ENCODE results near the gene CHST15. TPM values are rescaled to one million over a fixed set of nuclear protein-coding genes. Genes with fewer than 3 reads are reported as not detected.

The CHST15 gene
- total RNA-seq, 1 experiment from 2014 or later: 2.4 TPM

DNA sequence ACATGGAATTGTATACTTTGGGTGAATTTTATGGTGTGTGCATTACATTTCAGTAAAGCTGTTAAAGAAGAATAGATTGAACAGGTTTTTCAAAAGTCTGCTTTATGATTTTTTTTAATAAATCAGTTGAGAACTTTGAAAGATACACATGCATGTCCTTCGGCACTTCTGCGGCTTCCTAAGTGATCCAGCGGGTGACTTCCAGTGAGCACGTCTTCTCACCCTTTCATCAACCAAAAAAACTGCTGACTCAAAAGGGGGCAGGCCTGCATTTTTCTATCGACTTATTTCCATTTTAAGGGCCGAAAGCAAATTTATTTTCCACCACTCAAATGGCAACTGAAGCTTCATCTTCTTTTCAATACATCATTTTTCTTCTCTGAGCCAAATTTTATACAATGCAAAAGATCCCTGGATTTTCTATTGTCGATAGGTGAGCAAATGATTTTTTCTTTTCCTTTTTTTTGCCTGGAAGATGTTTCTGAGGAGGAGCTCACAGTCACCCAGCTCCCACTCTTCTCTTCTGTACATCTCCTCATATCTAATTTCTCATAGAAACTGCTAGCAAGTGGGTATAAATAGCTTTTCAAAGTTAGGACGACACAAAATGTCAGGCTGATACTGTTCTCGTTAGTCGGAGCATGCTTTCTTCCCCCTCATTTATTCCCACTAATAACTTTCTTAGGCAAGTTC lies 10.2 kb downstream of the CHST15 start:
- no peak for DNase-seq (ENCODE audit: low spot score)

DNA sequence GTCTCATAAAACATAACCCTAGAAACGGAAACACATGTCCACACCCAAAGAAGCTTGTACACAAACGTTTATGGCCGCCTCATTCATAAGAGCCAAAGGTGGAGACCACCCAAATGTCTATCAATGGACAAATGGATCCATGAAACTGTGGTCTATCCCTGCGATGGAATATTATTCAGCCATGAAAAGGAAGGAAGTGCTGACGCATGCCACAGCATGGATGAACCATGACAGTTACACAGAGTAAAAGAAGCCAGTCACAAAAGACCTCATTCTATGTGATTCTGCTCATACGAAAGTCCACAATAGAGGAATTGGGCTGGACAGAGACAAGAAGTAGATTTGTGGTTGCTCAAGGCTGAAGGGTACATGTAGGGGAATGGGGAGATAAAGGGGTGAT lies 10.8 kb downstream of the CHST15 start:
- no peak for DNase-seq (ENCODE audit: low spot score)

DNA sequence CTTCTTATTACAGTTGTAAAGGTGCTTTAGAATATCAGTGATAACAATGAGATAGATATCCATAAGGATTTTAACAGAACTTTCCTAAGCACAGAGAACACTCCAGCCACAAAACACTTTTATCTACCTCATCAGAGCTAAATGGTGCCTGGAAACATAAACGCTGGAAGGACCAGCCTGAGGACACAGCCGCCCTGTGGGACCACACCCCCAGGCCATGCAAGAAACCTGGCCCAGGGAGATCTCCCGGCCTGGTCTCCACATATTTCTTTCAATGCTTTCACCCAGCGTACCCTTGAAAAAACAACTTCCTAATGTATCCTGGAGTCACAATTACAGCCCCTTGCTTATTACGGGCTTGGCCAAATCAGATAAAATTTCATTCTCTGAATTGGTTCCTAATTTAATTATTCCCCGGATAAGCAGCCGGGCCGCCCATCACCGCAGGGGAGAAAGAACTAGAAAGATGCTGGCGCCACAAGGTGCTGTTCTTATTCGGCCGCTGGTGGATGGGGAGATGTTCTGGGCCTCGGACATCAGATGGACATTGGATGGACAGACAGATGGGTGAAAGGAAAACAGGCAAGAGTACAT lies 11.8 kb downstream of the CHST15 start:
- DNase-seq (ENCODE audit: low spot score): no peak

DNA sequence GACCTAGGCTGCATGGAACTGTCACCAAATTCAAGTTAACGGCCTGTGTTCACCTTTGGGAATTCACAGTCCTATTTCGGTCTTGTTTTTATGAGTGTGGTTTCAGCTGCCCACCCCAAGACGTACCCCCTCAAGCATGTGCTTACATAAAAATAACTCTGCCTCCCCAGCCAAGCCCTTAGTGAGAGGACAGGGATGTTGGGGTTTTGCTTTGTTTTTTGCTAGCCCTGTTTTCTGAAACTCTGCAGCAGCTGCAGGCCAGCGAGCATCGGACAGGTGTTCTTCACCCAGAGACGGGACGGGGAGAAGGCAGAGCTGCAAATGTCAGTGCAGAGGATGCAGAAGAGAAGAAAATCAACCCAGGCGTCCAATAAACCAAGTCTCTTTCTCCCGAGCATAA lies 13.5 kb downstream of the CHST15 start:
- no peak for DNase-seq (ENCODE audit: low spot score)

DNA sequence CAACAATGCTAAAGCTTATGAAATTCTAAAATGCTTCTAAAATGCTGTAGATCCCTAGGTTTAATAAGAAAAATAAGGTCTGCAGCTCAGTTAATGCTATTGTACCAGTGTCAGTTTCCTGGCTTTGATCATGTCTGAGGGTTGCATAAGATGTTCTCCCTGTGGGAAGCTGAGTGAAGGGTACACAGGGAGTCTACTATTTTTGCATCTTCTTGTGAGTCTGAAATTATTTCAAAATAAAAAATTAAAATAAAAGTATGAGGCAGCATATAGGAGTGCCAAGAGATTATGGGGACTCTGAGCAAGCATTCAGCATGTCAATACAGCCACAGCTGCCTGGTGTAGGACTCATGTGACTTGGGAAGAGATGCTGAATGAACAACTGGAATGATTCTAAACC lies 14.7 kb downstream of the CHST15 start:
- DNase-seq (ENCODE audit: low spot score): no peak

DNA sequence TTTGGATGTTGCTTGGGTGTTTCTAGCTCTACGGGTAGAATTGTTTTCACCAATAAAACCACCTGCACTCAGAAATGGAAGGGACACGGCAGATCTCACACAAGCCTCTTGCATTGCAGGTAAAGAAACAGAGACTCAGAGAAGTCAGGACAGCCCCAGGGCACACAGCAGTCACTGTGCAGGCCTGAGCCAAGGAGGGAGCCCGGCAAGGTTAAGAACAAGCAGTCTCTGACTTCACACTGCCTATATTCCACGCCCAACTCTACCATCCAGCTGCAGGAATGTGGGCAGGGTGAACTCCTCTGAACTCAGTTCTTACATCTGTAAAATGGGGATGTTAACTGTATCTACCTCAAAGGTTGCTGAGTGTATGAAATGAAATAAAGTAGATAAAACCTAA lies 15.4 kb downstream of the CHST15 start:
- no peak for DNase-seq (ENCODE audit: low spot score)

DNA sequence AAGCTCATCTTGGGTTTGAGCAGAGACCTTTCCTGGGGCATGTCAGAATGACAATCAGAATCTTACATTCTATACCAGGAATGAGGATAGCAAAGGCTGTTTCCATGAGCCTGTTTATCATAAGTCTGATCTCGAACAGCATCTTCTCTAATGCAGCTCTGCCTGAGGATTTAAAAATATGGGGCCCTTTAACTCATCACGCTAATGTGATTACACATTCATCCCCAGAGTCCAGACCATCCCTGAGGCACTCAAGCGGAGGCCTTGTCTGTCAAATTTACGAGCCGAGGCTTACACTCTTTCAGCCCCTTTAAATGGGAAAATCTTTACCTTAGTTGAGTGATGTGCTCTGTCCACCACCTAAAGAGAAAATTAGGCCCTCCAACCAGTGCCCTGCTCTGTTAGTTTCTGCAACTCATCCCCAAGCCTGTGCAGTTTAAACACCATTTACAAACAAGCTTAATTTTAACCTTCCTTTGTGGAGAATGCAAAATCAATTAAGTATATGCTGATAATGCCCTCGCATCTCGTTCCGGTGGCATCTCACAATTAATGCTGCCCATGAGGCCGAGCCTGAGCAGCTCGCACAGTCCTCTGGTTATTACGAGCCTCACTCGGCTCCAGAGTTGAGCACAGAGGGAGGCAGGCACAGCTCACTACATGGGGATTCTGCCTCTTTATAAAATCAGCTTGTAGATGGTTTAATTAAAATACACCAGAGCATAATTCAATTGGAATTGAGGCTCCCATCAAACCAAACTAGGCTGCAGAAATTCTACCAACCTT lies 16.0 kb downstream of the CHST15 start:
- no peak for DNase-seq (ENCODE audit: low spot score)

DNA sequence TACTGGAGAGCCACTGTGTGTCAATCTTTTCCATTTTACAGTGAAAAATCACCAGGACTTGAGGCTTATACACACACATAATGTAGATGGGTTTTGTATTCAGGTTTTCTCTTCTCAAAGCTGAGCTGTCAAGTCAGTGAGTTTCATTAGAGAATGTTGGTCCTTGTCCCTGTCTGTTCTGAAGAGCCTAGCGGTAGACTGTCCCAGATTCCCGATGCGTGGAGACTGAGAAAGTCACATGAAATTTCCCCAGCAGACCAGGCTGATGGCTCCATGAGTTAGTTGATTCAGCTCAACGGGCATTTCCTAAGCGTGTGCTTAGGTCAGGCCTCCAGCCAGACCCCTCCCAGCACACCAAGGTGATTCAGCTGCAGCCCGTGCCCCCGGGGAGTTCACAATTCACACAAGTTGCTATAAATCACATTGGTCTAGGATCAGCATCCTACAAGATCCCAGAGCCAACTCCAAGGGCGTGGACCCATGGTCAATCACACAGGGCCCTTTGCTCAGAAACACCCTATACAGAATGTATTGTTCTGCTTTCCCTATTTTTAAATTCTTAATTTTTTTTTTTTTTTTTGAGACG lies 17.2 kb downstream of the CHST15 start:
- DNase-seq (ENCODE audit: low spot score): no peak

DNA sequence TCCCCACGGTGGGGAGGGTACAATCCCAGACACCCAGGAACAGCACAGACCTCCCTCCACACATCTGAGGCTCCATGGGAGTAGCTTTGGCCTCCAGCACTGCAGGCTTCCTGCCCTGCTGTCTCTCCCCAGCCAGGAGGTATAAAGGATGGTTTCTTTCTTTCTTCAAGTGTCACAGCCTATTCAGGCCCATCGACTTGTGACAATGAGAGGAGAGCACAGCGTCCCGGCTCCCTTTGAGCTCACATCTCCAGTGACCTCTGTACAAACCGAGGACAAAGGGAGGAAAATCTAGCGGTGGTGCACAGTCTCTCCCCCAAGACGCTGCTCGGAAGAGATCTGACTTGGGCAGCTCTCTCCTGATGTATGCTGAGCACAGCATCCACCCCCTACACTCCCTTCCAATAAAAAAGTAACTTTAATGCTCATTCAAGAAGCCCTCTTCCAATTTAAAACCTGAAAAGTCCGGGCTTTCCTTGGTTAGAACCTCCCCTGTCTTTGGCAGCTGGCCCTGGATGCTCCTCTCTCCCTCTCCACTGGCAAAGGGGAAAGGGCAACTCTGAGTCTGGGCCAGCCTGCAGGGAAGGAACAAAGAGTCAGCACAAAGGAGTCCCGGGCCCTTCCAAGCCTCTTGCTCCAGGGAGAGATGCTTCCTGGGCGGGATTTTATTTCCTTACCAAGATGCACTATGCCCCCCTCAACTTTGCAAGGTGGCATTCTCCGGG lies 18.0 kb downstream of the CHST15 start:
- no peak for DNase-seq (ENCODE audit: low spot score)

DNA sequence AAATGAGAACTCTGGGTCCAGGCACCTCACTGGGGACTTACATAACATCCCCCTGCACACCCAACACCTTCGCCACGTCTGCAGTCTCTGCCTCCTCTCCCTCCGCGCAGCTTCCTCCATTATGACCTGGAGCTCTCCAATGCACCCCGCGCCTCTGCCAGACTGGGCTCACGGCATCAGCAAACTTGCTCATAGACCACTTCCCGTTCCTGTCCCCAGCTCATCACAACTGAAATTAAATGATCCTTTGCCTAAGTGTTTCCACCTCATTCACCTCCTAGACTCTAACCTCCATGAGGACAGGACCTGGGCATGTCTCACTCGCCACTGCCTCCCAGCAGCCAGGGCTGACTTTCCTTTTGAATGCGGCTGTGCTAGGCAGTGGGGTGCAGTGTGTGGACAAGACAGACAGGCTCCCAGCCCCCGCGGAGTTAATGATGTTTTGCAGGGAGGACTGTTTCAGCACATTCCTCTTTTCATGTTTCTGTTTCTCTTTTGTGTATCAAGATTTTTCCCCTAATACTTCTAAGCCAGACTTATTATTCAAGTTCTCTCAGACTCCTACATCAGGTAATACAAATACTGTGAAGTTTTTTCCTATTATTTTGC lies 18.8 kb downstream of the CHST15 start:
- no peak for DNase-seq (ENCODE audit: low spot score)

DNA sequence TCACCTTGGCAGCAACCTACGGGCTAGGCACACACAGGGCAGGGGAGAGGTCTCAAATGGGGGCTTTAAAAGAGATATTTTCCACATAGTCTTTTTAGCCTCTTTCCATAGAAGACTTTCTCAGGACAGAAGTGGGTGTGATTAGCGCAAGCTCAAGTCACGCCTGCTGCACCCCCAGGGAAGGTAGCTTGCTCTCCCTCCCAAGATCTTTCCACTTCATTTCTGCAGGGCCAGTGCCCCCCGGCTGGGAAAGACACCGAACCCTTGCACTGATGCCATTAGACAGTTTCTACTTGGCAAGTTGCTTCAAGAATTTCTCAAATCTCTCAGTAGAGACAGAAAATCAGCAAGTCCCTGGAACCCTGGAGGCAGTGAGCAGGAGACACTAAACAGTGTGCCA lies 19.4 kb downstream of the CHST15 start:
- DNase-seq (ENCODE audit: low spot score): no peak

DNA sequence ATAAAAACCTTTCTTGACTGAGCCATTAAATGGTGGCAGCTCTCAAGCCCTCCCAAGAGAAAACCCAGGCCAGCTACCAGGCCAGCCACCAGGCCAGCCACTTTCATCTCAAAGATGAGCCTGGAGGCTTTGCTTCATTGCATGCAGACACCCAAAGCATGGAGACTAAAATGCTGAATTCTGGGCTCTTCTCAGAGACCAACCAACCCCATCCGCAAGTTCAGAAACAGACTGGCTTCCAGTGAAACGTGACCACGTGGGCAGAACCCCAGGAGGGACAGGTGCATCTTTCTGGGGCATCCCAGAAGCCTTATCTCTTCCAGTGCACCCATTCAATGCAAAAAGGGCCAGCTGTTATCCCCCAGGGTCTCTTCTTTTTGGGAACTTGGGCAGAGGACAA lies 20.9 kb downstream of the CHST15 start:
- no peak for DNase-seq (ENCODE audit: low spot score)

DNA sequence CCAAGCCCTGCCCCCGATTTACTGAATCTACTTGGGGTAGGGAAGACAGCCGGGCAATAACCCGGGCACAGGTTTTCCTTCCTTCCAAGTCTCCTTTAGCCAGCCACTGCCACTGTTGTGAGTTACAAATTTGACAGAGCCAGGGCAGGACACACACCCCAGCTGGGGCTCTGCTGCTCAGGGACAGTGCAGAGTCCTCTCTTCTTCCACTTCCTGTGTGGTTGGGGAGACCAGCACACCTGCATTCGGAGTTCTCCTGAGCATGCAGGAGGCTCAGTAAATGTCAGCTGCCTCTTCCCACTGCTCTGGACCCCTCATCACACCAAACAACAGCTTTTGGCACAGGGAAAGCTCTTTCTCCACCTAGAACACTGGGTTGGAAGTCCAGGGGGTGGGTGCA lies 21.3 kb downstream of the CHST15 start:
- DNase-seq (ENCODE audit: low spot score): no peak

DNA sequence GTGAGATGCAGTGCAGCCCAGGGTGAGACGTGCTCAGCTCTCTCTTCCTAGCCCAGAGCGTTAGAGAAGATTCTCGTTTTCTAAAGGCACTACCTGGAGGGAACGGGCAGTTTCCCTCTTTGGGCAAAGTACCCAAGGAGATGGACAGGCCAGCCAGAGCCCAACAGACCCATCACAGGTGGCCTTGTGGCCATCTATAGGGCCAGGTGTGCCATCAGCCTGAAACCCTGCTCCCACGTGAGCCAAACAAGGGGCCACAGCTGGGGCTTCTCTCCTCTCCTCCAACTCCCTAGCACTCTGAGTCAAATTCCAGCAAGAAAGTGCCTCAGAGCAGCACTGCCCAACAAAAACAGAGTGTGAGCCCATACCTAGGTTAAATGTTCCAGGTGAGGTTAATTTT lies 22.3 kb downstream of the CHST15 start:
- no peak for DNase-seq (ENCODE audit: low spot score)

DNA sequence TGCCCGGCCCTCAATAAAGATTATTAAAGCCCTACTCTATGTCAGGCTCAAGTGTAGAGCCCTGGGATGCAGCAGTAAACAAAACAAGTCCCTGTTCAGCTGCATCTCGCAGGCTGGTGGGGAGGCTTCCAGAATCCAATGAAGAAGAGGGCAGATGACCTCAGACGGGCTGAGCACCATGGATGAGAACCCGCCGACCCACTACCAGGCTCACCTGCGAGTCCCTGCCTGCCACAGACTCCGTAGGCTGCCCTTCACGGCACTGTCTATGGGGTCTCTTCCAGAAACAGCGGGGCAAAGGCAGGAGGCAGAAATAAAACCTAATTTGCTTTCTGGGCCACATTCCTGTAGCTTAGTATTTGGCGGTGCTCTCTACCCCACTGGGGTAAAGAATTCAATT lies 22.7 kb downstream of the CHST15 start:
- DNase-seq (ENCODE audit: low spot score): no peak

DNA sequence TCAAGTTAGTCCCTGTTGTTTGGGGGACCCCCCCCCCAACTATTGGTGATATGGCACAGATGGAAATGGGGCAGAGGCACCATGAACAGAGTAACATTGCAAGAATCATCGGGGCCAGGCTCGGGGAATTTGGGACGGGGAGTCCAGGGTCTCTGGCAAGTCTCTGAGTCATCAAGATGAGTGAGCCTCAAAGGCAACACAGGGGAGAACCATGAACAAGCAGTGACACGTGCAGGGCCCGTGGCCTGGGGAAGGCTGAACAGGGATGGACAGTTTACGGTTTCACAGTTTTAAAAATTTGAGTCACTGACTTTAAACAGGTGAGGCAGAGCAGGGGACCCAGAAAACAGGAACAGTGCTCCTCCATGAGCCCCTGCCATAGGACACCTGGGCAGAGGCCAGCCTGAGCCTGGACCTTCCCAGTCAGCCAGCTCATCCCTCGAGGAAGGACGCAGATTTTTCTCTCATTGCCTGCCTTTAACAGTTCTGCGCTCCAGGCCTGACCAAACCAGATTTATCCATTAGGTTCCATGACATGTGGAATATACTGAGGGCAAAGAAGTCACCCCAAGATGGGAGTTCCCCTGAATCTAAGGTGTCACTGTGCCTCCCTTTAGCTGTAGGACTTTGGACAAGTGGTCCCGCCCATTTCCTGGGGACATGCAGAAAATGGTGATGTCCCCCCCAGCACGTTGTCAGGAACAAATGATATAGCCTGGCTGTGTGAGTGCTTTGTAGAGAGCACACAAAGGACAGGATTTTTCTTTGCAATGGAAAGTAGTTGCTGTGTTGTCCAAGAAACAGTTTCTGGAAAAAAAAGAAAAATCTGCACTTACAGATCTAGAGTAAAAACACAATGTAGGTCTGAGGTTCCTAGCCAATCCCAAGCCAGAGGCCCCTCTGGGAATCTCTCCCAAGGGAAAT lies 23.8 kb downstream of the CHST15 start:
- no peak for DNase-seq (ENCODE audit: low spot score)

DNA sequence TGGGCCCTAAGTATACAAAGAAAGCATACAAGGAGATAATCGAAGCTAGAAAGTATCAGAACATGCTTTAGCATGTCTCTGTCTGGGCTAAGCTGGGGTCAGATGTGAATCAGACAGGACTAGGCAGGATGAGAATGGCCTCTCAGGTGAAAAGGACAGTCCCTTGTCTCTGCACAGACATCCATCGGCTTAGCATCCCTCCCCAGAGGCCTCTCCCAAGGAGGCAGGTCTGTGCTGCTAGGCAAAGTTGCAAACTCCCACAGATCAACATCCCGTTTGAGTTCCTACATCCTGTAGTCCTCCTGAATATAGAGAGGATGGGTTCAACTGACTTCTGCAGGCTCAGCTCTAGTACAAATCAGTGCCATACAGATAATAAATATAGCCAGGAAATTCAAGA lies 24.5 kb downstream of the CHST15 start:
- no peak for DNase-seq (ENCODE audit: low spot score)

DNA sequence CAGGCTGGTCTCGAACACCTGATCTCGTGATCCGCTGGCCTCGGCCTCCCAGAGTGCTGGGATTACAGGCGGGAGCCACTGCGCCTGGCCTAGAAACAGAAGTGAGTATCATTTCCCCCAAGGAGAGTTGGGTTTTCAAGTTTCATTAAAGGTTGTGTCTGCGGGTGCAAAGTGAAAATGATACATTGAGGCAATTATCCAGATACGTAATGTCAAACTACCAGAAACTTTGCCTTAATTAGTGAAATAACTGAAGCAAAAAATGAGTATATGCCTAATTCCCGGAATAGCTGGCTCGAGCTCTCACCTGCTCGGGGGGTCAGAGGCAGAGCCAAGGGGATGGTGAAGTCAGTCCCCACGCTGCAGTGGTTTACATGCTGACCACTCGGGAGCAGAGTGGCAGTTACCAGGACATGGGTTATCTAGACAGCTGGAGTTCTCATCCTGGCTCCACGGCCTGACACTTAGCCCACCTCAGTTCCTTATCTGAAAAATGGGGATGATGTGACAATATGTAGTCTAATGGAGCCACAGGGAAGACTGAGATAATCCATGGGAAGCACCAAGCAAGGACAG lies 25.5 kb downstream of the CHST15 start:
- DNase-seq (ENCODE audit: low spot score): no peak

DNA sequence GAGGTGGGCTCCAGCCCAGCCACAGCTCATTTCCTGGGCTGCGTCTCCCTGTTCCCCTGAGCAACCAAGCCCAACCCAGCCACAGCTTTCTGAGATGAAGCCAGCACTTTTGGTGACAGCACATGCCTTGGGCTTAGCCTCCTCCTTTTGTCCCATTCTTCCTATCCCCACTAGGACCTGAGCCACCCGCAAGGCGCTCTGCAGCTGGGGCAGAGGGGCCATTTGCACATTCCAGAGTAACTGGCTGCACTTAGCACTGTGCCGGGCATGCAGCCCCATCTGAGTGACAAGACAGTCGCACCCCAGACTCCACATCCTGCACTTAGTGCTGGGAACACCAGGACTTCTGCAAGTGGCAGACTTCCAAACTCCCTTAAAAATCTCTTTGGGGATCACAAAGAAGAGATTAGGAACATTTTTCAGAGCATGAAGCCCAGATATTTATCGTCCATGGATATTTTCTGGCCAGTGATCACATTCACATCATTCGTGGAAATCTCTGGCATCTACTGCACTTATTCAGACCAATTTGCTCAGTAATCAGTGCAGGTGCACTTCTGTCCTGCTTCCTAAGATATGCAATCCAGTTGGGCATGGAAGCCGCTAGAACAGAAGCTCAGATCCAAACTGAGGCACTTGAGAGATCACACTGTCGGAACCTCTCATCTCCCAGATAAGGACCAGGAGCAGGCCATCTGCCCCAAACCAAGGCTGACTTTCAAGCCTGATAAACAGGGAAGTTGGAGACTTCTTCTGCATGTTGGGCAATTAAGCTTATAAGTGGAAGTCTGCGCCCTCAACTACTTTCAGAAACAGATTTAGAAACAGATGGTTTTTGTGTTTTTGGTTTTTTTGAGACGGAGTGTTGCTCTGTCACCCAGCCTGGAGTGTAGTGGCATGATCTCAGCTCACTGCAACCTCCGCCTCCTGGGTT lies 26.4 kb downstream of the CHST15 start:
- no peak for DNase-seq (ENCODE audit: low spot score)
